ENCODE data around the gene IFITM1.

- TF ChIP-seq, protein P1, sequence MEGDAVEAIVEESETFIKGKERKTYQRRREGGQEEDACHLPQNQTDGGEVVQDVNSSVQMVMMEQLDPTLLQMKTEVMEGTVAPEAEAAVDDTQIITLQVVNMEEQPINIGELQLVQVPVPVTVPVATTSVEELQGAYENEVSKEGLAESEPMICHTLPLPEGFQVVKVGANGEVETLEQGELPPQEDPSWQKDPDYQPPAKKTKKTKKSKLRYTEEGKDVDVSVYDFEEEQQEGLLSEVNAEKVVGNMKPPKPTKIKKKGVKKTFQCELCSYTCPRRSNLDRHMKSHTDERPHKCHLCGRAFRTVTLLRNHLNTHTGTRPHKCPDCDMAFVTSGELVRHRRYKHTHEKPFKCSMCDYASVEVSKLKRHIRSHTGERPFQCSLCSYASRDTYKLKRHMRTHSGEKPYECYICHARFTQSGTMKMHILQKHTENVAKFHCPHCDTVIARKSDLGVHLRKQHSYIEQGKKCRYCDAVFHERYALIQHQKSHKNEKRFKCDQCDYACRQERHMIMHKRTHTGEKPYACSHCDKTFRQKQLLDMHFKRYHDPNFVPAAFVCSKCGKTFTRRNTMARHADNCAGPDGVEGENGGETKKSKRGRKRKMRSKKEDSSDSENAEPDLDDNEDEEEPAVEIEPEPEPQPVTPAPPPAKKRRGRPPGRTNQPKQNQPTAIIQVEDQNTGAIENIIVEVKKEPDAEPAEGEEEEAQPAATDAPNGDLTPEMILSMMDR (conservative IDR thresholded peaks at IDR 0.05; ENCODE audit: low read depth, low read length): no peak
- no peak for TF ChIP-seq EZH2 (IDR thresholded peaks at IDR 0.05; ENCODE audit: low read length, unreplicated experiment)
- no peak for TF ChIP-seq EZH2phosphoT487 (IDR thresholded peaks at IDR 0.05; ENCODE audit: borderline replicate concordance, low read length)
Measured at GRCh38 chr11:288478-289397, 25.1 kb upstream of the IFITM1 start, which contains the start of gene PGGHG.
